AG10803 (cell line): Measurements from ENCODE around the gene DZANK1.
"Not testable (repeated sequence)": the region's sequence is repeated elsewhere in the genome, so short reads cannot be mapped to it uniquely, and the experiment has no call there.

Source experiments
- DNase-seq: peaks from one replicate; pipeline ENCODE4 v3.0.0; 2010; ENCODE audit warnings: low read depth
- H3K4me3 ChIP-seq: 2 replicates; pipeline ENCODE4 v1.5.1; 2011; ENCODE audit warnings: mild to moderate bottlenecking, low read length, control low read depth
- TF ChIP-seq, protein P1 (sequence below): conservative IDR thresholded peaks from 2 replicates; pipeline ENCODE4 v1.5.1; 2011; ENCODE audit warnings: mild to moderate bottlenecking, low read length, control low read depth, inconsistent platforms

Gene DZANK1

DNA sequence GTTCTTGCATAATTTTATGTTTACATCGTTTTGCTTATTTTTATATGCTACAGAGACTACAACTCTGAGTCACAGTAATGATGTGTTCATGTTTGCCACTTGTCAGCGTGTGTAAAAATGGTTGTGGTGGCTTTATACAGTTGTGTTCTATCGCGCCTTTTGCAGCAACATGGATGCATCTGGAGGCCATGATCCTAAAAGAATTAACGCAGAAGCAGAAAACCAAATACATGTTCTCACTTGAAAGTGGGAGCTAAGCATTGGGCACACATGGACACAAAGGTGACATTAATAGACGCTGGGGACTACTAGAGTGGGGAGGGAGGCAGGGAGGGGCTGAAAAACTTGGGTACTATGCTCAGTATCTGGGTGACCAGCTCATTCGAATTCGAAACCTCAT, 39.9 kb upstream of the DZANK1 start:
- DNase-seq: no peak
- TF ChIP-seq, protein P1, sequence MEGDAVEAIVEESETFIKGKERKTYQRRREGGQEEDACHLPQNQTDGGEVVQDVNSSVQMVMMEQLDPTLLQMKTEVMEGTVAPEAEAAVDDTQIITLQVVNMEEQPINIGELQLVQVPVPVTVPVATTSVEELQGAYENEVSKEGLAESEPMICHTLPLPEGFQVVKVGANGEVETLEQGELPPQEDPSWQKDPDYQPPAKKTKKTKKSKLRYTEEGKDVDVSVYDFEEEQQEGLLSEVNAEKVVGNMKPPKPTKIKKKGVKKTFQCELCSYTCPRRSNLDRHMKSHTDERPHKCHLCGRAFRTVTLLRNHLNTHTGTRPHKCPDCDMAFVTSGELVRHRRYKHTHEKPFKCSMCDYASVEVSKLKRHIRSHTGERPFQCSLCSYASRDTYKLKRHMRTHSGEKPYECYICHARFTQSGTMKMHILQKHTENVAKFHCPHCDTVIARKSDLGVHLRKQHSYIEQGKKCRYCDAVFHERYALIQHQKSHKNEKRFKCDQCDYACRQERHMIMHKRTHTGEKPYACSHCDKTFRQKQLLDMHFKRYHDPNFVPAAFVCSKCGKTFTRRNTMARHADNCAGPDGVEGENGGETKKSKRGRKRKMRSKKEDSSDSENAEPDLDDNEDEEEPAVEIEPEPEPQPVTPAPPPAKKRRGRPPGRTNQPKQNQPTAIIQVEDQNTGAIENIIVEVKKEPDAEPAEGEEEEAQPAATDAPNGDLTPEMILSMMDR: no peak
- H3K4me3 ChIP-seq: peak overlapping the region; percentile 95

DNA sequence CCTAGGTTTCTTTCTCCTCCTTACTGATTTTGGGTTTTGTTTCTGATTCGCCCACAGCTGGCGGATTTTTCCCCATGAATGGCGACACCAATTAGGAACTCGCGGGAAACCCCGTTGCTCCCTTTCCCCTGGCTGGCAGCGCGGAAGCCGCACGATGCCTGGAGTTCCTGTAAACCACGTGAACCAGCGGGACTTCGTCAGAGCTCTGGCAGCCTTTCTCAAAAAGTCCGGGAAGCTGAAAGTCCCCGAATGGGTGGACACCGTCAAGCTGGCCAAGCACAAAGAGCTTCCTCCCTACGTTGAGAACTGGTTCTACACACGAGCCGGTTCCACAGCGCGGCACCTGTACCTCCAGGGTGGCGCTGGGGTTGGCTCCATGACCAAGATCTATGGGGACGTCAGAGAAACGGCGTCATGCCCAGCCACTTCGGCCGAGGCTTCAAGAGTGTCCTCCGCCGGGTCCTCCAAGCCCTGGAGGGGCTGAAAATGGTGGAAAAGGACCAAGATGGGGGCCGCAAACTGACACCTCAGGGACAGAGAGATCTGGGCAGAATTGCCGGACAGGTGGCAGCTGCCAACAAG, 37.7 kb upstream of the DZANK1 start:
- TF ChIP-seq, protein P1: no peak

DNA sequence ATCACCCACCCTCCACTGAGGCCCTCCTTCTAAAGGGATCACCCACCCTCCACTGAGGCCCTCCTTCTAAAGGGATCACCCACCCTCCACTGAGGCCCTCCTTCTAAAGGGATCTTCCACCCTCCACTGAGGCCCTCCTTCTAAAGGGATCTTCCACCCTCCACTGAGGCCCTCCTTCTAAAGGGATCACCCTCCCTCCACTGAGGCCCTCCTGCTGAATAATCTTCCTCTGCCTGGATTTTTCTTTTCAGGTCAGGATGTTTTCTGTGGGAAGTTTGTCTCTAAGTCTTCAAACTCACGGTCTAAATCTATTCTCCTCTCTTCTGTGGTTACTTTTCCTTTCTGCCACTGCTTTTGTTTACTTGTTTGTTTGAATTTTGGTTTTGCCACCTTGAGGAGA, 34.8 kb upstream of the DZANK1 start:
- H3K4me3 ChIP-seq, DNase-seq: not testable (repeated sequence)

More for the DNA sequence above, 37.7 kb upstream of the DZANK1 start:
- DNase-seq: peak; percentile 37
- H3K4me3 ChIP-seq: peak overlapping the region; percentile 28

DNA sequence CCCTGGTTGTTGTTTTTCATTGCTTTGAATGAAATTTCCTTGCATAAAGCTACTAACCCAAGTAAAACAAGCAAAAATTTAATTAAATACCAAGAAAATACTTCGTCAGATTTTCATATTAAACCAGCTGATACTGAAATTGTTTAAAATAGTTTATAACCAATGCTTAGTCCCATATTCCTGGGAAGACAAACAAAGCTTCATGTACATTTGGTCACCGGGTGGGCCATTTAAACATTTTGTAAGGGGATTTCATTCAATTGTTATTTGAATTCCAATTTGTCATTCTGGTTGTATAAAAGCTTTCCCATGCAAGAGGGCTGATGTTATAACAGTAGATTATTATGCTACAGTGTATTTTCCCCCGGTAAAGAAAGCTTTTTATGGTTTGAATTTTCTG, 30.8 kb upstream of the DZANK1 start:
- DNase-seq: no peak
- TF ChIP-seq, protein P1: no peak
- no peak overlapping the region for H3K4me3 ChIP-seq

DNA sequence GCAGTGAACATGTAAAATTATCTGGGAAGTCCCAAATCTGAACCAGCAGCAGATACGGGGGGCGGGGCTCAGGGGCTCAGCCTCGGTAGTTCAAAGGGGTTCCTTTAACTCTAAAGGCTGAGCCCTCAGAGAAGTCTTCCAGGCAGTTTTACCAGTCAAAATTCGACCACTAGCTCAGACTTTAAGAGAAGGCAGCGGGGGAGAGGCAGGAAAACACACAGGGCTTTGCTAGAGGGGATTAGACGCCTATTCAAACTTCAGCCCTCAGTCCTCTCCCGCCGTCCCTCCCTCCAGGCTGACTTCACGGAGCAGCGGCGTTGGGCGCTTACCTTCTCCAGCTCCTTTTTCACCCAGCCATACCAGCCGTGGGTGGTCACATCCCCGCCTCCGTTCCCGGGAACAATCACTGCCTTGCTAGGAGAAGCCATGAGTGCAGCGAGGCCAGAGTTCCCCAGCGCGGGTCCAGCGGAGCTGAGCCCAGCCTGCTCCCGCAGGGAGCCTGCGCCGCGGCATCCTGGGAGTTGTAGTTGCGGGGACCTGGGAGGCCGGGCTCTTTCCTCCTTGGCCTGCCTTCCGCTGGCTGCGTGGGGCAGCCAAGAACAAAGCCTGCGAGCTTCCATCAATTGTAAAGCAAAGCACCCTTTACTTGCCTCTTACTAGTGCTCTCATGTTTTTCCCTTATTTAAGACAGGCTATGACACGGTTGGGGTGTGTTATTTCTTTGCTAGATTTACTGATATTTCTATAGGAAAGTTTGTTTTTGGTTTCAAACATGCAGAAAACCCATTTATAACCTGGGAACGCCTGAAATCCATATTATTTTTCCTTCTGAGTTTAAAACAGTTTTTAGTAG, 30.1 kb upstream of the DZANK1 start, which contains the start of gene RBBP9:
TSS of gene RBBP9 (minus strand) at position 486 of the 853 bp plus-strand sequence. CDS start at position 428, 58 bp downstream.
- peak within 1 kb of the TSS; percentile 93 for H3K4me3 ChIP-seq
- TF ChIP-seq, protein P1: no peak
- DNase-seq: peak; percentile 74

DNA sequence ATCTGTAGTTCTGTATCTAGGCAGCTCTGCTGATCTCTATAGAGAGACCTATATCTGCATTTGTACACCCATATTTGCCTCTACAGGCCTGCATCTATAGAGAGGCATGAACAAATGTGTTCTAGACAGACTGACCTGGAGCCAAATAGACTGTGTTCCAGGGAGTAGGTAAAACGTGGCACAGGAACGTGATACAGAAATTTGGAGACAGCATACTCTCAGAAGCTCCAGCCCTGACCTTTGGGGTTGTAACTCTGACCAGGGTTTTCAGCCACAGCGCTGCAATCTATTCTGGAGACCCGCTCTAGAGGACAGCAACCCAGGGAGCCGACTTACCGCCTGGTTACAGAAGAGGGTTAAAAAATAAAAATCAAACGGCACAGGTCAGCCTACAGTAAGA, 29.2 kb upstream of the DZANK1 start:
- peak overlapping the region; percentile 93 for H3K4me3 ChIP-seq
- TF ChIP-seq, protein P1: no peak
- DNase-seq: no peak

DNA sequence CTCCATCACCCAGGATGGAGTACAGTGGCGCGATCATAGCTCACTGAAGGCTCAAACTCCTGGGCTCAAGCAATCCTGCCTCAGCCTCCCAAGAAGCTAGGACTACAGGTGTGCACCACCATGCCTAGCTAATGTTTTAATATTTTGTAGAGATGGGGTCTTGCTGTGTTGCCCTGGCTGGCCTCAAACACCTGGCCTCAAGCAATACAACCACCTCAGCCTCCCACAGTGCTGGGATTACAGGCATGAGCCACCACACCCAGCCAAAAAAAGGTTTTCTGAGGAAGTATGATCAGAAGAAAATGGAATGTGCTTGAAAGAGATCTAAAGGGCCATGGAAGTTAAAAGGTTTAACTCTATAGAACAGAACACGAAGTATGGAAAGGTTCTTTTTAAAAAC, 21.5 kb upstream of the DZANK1 start:
- no peak for DNase-seq
- no peak overlapping the region for H3K4me3 ChIP-seq
- TF ChIP-seq, protein P1: no peak
